SH-SY5Y (cell line): ENCODE results near the gene ARG2.

Source experiments
- GATA2 ChIP-seq: IDR thresholded peaks from 2 replicates; pipeline ENCODE4 v1.6.1; 2011; ENCODE audit warnings: mild to moderate bottlenecking, low read depth, low read length
- GATA3 ChIP-seq: IDR thresholded peaks from 2 replicates; pipeline ENCODE4 v1.6.1; 2011; ENCODE audit warnings: low read depth, mild to moderate bottlenecking, low read length, moderate library complexity

ARG2 gene

GRCh38 chr14:67609642-67610310 is 9.9 kb upstream of the ARG2 start:
- TF ChIP-seq GATA2 (no peak), GATA3 (no peak)

- no peak for TF ChIP-seq GATA2
- no peak for TF ChIP-seq GATA3
Measured at GRCh38 chr14:67610491-67610890, 9.2 kb upstream of the ARG2 start.

- TF ChIP-seq GATA3: no peak
- TF ChIP-seq GATA2: no peak
Measured at GRCh38 chr14:67618617-67619063, 1.1 kb upstream of the ARG2 start.

GRCh38 chr14:67620217-67620785 is 581 bp downstream of the ARG2 start:
- TF ChIP-seq GATA3 (no peak), GATA2 (no peak)

- no peak for TF ChIP-seq GATA2
- no peak for TF ChIP-seq GATA3
Measured at GRCh38 chr14:67622675-67623074, 3.0 kb downstream of the ARG2 start.

- TF ChIP-seq GATA3 (no peak), GATA2 (no peak)
Measured at GRCh38 chr14:67623114-67623513, 3.4 kb downstream of the ARG2 start.

- TF ChIP-seq GATA3: no peak
Measured at GRCh38 chr14:67627519-67627918, 7.8 kb downstream of the ARG2 start.

GRCh38 chr14:67630186-67630585 is 10.5 kb downstream of the ARG2 start:
- TF ChIP-seq GATA2: peak; percentile 51; the same call in 1 of the 2 replicates
- TF ChIP-seq GATA3: peak; percentile 49

- TF ChIP-seq GATA2 (no peak), GATA3 (no peak)
Measured at GRCh38 chr14:67630938-67631337, 11.2 kb downstream of the ARG2 start.

- TF ChIP-seq GATA3: no peak
- TF ChIP-seq GATA2: no peak
Measured at GRCh38 chr14:67633451-67634147, 13.9 kb downstream of the ARG2 start.

- TF ChIP-seq GATA2 (no peak), GATA3 (no peak)
Measured at GRCh38 chr14:67636361-67636919, 16.7 kb downstream of the ARG2 start.

- TF ChIP-seq GATA3: no peak
- no peak for TF ChIP-seq GATA2
Measured at GRCh38 chr14:67638642-67639041, 18.9 kb downstream of the ARG2 start.

GRCh38 chr14:67641480-67641879 is 21.8 kb downstream of the ARG2 start:
- TF ChIP-seq GATA2: no peak
- TF ChIP-seq GATA3: no peak

- TF ChIP-seq GATA2 (no peak), GATA3 (no peak)
Measured at GRCh38 chr14:67641902-67642749, 22.4 kb downstream of the ARG2 start.
